Inferior parietal cortex (tissue), 1 donor: ENCODE measurements around the gene CWC22.
"Not testable (repeated sequence)": the region's sequence is repeated elsewhere in the genome, so short reads cannot be mapped to it uniquely, and the experiment has no call there.

ENCODE experiments used
- DNase-seq: peaks from one replicate; pipeline ENCODE4 v3.0.0-alpha.2; 2016; ENCODE audit errors: extremely low spot score

The CWC22 gene

DNA sequence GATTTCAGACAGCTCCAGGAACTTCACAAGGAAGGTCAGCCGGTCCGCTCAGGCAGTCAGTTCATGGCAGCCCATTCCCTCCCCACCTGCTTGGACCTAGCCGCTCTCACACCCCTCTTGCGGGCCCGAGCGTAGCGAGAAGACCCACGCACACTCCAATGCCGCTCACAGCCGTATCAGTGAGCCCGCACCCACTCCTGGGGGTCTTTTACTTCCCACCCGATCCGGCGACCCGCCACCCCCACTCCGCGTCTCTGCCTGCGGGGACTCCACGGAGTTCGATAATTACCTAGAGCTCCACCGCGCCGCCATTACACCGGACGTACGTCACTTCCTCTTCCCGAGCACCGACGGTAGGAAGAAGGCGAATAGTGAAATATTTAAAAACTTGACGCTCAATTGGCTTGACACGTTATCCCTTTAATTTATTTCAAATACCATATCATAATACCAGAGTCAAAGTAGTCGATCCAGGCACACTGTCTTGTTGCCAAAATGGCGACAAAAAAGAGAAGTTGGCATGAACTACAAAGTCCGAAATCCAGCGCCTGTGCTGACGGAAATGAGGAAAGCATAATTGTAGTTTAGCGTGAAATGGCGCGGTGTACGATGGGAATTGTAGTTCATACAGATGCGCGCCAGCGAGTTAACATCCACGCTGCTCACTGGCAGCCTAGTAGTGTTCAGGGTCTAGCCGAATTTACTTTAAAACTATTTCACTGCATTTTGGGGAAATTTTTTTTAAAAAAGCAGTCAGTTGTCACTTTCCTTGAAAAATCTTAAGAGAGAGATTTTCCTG lies at the start of gene CWC22:
Gene CWC22, minus strand, starts transcription at position 517 of the 799 bp plus-strand sequence. CDS start 13,956 bp downstream, outside the sequence.
- peak; percentile 99 for DNase-seq

DNA sequence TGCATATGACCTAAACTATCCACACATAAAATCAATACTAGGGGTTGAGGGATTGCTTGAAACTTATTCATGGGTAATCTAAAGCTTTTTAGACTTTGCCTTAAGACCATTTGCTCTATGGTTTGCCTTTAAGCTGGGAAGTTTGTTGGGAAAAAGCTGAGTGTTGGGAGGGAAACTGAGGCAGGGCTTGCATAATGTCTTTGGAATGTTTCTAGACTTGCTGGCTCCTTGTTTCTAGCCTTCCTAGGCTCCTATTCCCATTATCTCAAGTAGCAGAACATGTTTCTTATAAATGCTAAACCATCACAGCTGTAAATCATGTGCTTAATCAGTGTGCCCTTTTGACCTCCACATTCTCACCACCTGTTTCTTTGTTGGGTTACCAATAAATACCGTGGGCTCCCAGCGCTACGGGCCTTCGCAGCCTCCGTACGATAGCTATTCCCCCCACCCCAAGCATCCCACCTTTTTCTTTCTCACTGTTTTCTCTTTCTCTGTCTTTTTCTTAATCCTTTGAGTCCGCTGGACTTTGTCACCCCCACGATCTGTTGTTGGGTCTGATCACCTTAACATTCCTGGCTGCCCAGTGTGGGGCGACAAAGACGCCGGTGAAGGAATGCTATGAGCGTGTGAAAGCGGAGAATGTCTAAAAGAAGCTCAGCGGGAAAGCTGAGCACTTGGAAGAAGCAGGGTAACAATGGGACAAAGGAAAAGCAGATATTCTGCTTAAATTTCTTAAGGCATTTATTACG lies 49.4 kb upstream of the CWC22 start:
- no peak for DNase-seq

DNA sequence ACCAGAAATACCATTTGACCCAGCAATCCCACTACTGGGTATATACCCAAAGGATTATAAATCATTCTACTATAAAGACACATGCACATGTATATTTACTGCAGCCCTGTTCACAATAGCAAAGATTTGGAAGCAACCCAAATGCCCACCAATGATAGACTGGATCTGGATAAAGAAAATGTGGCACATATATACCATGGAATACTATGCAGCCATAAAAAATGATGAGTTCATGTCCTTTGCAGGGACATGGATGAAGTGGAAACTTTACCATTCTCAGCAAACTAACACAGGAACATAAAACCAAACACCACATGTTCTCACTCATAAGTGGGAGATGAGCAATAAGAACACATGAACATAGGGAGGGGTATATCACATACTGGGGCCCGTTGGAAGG lies 47.5 kb upstream of the CWC22 start:
- DNase-seq = not testable (repeated sequence)

DNA sequence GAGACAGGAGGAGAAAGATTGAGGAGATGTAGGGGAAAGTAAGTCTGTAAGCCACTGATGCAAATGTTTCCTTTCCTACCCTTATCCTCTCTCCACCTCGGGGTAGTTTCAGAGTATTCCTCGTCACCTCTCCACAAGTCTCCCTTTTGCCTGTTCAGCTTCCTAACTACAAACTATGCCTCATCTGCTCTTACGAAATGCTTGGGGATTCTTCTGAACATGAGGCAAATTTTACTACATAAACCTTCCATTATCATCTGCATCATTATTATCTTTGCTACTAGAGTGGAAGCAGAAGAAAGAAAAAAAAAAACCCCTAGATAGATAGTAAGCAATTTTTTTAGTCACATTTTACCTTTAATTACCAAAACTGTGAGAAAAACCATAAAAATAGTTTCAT lies 43.1 kb upstream of the CWC22 start:
- DNase-seq = no peak

DNA sequence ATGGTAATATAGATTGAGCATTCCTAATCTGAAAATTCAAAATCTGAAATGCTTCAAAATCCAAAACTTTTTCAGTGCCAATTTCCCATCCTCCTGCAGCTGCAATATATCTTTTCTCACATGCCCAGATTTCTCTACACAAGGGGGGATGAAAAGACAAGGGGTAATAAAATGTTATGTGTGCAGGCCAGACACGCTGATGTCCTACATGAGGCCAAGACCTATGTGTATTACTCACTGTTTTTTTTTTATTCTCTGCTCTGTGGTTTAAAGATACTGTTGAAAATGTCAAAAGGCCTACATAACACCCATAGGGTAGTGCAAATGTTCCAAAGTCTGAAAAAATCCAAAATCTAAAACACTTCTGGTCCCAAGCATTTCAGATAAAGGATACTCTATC lies 41.2 kb upstream of the CWC22 start:
- DNase-seq = no peak

DNA sequence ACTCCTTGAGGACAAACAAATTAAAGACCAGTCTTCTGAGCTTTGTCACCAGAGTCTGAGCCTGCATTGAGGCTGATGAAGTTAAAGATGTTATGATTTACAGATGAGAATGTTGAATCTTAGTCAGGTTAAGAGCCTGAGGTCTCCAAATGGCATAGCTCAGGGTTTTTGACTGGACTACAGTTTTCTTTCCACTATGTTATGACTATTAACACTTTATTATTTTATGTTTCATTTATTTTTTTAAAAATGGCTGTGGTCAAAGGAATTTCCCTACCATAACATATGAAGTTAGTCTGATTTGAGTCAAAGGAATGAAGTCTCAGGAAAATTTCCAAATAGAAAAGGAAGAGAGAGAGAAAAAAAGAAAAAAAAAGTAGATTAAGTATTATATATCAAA lies 39.7 kb upstream of the CWC22 start:
- no peak for DNase-seq

DNA sequence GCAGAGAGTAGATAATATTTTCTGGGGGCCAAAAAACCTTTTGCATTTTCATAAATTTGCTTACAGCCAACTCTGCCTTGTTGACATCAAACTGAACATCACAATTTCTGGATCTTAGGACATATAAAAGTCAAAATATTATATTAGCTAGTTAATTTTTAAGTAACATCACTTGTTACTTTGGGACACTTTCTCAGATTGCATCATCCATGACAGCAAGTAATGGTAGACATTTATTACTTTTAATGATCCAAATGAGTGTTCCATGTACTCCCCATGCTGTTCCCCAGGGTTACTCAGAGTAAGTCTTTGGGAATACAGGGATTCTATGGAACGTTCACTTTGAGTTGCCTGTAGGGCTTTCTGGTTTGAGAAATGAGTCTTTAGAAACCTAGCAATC lies 39.1 kb upstream of the CWC22 start:
- DNase-seq = no peak

DNA sequence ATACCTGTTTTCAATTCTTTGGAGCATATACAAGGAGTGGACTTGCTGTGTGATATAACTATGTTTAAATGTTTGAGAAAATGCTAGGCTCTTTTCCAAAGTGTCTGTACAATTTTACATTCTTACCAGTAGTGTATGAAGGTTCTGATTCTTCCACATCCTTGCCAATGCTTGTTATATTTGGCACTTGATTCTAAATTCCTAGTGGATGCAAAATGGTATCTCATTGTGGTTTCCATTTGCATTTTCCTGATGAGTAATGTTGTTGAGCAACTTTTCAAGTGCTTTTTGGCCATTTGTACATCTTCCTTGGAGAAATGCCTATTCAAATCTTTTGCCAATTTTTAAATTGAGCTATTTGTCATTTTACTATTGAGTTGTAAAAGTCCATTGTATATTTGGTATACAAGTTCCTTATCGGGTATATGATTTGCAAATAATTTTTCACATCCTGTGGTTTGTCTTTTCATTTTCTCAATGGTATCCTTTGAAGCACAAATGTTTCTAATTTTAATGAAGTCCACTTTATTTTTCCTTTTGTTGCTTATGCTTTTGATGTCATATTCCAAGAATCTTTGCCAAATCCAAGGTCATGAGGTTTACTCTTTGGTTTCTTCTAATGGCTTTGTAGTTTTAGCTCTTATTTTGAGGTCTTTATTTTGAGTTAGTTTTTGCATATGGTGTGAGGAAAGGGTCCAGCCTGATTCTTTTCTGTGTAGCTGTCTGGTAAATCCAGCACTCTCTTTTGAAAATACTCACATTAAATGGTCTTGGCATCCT lies 33.2 kb upstream of the CWC22 start:
- peak; percentile 32 for DNase-seq

DNA sequence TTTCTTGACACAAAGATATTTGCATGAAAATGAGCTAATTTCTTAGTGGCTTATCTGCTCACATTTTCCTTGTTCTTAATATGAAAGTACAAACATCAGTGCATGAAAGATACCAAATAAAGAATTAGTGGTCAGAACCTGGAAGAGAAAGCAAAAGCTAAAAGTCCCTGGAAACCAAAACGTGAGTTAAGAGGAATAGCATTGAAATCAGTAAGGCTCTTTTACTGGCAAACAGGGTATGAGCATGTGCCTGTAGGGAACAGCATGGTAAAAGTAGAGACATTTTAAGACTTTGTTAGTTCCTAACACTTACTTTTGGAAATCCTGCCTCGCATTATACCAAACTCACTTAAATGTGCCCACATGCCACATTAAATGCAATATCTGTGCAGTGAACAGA lies 31.9 kb upstream of the CWC22 start:
- DNase-seq = no peak

DNA sequence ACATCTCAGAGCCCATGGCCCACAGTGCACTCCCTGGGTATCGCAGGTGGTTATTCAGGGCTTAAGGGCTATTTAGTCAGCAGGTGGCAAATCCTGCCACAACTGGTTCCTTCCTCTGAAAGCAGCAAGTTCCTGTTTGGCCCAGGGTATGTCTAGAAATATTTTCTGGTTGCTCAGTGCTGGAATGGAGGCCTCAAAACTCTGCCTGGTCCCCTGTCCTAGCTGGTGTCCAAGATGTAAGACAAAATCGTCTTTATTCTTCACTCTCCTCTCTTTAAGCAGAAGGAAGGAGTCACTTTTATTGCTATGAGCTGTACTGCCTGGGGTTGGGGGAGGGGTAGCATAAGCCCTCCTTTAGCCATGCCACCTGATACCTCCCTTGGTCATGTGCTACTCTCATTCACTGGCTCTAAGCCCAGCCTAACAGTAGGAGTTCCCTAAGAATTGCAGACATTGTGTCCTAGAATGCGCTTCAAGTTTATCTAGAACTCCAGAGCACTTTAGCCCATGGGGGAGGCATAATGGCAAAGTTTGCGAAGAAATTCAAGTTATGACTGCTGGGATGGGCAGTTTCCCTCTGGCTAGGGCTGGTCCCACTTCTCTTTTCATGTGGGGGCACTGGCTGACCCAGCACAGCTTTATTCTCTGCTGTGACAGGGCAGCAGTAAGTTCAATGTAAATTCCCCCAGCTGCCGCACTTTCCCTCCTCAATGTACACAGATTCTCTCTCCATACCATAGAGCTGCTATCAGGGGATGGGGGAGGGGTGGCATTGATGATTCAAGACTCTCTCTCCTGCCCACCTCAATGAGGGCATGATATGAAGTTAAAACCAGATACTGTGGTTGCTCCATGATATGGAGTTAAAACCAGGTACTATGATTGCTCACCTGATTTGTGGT lies 27.1 kb upstream of the CWC22 start:
- no peak for DNase-seq

DNA sequence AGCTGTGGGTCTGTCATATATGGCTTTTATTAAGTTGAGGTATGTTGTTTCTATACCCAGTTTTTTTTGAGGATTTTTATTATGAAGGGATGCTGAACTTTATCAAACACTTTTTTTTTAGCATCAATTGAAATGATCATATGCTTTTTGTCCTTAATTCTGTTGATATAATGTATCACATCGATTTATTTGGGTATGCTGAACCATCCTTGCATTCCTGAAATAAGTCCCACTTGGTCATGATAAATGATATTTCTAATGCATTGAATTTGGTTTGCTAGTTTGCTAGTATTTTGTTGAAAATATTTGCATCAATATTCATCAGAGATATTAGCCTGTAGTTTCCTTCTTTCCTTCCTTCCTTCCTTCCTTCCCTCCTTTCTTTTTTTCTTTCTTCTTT lies 22.5 kb upstream of the CWC22 start:
- DNase-seq = no peak

DNA sequence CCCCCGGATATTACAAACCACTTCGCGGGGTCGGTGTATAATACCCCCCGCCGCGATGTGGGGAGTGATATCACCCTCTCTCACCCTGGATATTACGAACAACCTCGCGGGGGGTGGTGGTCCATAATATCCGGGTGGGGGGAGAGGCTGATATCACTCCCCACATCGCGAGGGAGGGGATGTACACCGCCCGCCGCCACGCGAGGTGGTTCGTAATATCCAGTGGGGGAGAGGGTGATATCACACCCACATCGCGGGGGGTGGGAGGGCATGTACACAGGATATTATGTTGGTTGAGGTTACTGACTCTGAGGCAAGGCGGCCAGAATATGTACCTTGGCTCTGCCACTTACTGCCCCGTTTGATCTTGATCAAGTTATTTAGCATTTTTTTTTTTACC lies 14.8 kb upstream of the CWC22 start:
- DNase-seq = no peak

DNA sequence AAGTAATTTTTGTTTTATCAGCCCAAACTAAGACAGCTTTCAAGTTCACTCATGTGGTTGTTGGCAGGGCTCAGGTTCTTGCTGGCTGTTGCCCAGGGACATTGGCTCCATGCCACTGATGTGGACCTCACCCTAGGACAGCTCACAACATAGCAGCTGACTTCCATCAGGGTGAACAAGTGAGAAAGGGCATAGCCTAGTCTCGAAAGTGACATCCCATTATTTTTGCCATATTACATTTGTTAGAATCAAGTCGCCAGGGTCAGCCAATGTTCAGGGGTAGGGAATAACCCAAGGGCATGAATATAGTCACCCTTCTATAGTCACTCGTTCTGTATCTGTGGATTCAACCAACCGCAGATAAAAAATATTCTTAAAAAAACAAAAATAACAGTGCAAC lies 10.7 kb upstream of the CWC22 start:
- no peak for DNase-seq

DNA sequence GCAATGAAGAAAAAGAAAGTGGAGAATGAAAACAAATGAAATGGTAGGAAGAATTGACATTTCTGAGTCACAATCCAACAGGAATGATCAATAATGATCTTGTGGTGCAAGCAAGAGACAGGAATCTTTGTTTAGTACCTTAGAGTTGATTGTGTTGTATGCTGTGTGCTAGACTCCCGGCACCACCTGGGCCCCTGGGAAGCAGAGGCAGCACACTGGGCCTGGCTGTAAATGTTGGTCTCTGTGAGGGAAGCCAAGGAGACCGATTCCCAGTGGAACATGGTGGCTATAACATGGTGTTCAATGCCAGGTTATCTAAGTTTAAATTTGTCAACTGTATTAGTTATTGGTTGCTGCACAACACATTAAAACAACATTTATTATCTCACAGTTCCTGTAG lies 9.8 kb upstream of the CWC22 start:
- DNase-seq = no peak

DNA sequence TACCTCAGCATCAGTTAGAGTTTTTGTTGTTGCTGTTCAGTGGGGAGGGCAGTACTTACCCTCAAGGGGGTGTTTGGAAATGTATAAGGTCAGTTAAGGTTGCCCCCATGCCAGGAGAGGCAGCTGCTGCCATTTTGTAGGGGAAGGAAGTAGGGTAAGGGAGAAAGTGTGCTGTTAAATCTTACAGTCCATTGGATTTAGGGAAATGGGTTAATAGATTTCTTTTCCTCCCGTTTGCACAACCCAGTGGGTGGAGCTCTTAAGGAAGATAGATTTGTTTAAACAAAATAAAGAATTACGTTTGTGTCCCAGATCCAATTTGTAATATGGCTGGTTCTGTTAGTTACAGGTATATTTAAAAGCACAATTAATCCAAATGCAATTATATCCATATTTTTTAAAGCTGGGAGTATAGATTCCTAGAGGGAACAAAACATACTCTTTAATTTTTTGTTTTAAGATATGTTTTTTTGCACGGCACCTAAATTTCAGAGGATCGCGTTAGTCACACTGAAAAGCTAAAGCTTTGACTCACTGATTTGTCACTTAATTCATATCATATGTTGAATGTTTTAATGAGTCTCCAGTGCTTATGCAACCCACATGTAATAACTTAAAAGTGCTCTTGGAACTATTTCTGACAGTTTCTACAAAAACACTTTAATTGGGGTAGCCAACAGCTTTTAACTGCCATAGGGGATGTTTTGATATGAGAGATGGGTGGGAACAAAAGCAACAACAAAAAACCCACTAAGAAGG lies 9.0 kb upstream of the CWC22 start:
- no peak for DNase-seq

DNA sequence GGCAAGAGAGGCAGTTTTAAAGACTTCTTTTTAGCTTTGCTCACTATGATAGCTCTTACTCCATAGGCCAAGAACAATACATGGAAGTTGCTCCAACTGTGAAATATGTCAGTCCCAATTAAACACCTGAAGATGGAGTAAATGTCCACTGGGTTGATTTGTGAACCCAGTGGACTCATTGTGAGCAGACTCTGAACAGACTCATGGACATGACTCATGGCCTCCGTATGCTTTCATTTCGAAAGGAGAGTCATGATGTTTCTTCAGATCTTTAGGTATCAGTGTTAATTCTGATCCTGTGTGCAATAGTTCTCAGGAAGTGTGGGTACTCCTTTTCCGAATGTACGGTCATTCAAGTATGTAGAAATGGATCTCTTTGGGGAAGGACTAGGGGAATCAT lies 5.4 kb upstream of the CWC22 start:
- no peak for DNase-seq

DNA sequence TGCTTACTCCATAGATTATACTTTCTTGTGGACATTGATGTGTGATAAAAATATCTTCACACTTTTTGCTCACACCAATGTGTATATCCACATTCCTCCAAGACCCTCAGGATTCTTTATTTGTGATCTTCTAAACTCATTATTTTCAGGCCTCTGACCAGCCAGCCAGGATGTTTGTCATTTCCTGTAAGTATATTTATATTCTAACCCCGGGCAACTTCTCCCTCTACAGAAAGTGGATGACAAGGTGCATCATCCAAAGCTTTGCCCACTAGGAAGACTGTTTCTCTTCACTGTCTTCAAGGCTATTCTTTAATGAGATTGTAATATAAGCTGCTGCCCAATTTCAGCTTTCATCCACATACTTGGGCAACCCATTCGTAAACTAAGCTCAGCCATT lies 3.6 kb upstream of the CWC22 start:
- DNase-seq = no peak

DNA sequence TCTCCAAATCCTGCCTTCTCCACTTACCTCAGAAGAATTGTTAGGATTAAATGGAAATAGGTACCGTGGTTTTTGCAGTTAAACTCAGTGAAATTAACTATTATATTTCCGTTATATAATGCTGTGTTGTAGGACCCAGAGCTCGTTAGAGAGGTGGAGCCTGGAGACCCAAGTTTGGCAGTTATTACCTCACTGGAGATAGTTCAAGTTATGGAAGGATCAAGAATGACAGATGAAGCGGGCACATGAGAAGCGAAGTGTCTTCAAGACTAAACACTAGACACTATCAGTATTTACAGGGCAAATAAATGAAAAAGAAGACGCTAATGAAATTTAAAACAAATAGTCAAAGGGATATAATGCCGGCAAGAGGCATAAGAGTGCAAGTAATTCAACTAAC lies 866 bp downstream of the CWC22 start:
- no peak for DNase-seq

DNA sequence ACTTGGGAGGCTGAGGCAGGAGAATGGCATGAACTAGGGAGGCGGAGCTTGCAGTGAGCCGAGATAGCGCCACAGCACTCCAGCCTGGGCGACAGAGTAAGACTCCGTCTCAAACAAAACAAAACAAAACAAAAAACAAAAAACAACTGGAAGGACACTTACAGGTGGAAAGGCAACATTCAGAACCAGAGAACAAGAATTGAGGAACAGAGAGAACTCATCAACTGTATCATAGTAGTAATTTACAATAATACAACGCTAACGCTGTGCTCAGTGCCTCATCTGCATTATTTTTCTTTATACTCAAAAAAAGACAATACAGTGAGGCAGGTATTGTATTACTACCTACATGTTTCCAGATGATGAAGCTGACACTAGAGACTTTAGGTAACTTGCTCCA lies 1.6 kb downstream of the CWC22 start:
- DNase-seq = not testable (repeated sequence)

DNA sequence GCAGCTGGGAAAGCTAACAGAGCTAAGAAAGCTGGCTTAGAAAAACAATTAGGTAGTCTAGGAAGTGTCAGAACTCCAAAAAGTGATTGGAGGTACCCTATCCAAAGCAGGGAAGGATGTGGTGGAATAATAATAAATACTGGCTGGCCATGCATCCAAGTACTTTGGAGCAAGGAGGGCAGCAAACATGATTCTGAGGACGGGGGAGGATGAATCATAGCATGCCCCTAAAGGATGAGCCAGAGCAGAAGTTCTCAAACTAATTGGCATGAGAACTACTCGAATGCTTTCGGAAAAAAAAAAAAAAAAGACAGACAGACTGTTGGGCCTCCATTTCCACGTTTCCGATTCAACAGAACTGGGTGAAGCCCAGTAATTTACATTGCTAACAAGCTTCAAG lies 2.4 kb downstream of the CWC22 start:
- no peak for DNase-seq

DNA sequence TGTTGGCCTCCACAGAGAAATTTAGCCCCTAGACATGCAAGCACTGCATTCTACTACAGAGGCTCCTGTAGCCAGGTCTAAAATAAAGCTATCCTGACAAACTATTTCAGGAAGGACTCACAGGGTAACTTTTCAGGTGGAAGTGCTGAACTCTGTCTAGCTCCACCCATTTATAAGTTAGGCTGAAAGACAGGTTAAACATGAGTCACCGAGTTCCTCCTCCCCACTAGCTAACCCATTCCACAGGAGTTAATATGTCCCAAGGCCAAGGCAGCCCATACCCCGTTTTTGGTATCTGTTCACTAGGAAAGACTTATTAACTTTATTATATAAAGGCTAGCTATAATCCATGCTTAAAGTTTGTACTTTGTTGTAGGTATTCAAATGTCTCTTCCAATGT lies 3.5 kb downstream of the CWC22 start:
- no peak for DNase-seq
